Thyroid gland (tissue), 4 donors: Measurements from ENCODE around the gene PARP4.

Experiments
- CTCF ChIP-seq, 6 experiments: fragments of 200-600 bp in 3 of 6; fragments of 450-650 bp in 3 of 6; sonication (generic) in 3 of 6; IDR thresholded peaks; one replicate each; pipeline ENCODE4 v1.5.1; 2016 to 2019; ENCODE audit warnings: antibody characterized with exemption in 6 of 6, mild to moderate bottlenecking in 2 of 6, inconsistent platforms in 1 of 6, moderate library complexity in 1 of 6
- POLR2A ChIP-seq, 2 donors: fragments of 450-650 bp; IDR thresholded peaks; one replicate each; pipeline ENCODE4 v1.6.1; 2017; ENCODE audit warnings: antibody characterized with exemption in 2 of 2, mild to moderate bottlenecking in 2 of 2, moderate library complexity in 1 of 2

GRCh38 chr13:24459234-24459633, 53.3 kb downstream of the PARP4 start:
- no peak for TF ChIP-seq CTCF (IDR thresholded peaks at IDR 0.05)
- TF ChIP-seq POLR2A (IDR thresholded peaks at IDR 0.05), result no peak
